H1 (cell line): ENCODE results near the gene TAPT1. TPM values are rescaled to one million over a fixed set of nuclear protein-coding genes. Genes with fewer than 3 reads are reported as not detected.
A peak's percentile ranks its signal among the peaks of the same experiment; 100 is the strongest.

Source experiments
- CEBPB ChIP-seq: IDR thresholded peaks from 2 replicates; pipeline ENCODE4 v1.6.1; 2012; ENCODE audit warnings: low read depth, low read length
- EP300 ChIP-seq, 2 experiments: IDR thresholded peaks; 1 replicate in 1 of 2; 2 replicates in 1 of 2; pipeline ENCODE4 v1.6.1; 2011 to 2012; ENCODE audit warnings: low read depth in 2 of 2, low read length in 2 of 2, mild to moderate bottlenecking in 2 of 2, borderline replicate concordance in 1 of 2, inconsistent platforms in 1 of 2, moderate library complexity in 1 of 2
- polyA plus RNA-seq, 7 experiments: library from polyadenylated mRNA; depleted of rRNA in 3 of 7; stranded (reverse) in 5 of 7; unstranded in 2 of 7; fragments of >200 nt in 5 of 7; fragments of 200-250 nt in 2 of 7; gene quantifications; 1 replicate in 5 of 7; 2 replicates in 1 of 7; 4 replicates in 1 of 7; pipeline versions ENCODE4 v1.2.1 to v1.2.3, GENCODE V29; 2011 to 2013; ENCODE audit warnings: missing spikeins in 2 of 7, mixed read lengths in 2 of 7
- total RNA-seq: library from RNA; stranded (reverse); fragmentation: NEBNext Ultra II Directional; extraction: Animal tissue kit (Norgen Biotek cat#: 25700); gene quantifications from 2 replicates; pipeline ENCODE4 v1.2.1, GENCODE V29; 2021

TAPT1 gene
- total and polyA plus RNA-seq, 2 of the 8 experiments (the other 6 are each of a cell fraction or from before 2014, with no cell fraction given) = 4.2 to 15.3 TPM

- no peak for TF ChIP-seq EP300 (IDR thresholded peaks at IDR 0.05; ENCODE audit: borderline replicate concordance in 1 of 2, low read depth in 2 of 2, low read length in 2 of 2)
- TF ChIP-seq CEBPB = peak; percentile 79
Observed at GRCh38 chr4:16205298-16206164, 20.7 kb downstream of the TAPT1 start (continued).
